Activated CD4-positive, alpha-beta memory T cell treated with anti-CD3 and anti-CD28 coated beads, Interleukin-2, amount 10 ng/mL, durations not matched to agents 7 days and 5 days (primary cell): ENCODE results near the gene LMO2. TPM values are rescaled to one million over a fixed set of nuclear protein-coding genes. Genes with fewer than 3 reads are reported as not detected.

Experiments used
- CTCF ChIA-PET: fragments of 350-600 bp; sonication (Branson Sonifier 250); formaldehyde crosslinking; loops from one replicate; lab custom pipeline; 2021; ENCODE audit warnings: antibody characterized with exemption, inconsistent platforms; lab: Charles Lee
- POLR2A ChIA-PET: fragments of 350-600 bp; sonication (Branson Sonifier 250); formaldehyde crosslinking; loops from one replicate; lab custom pipeline; 2021; ENCODE audit warnings: antibody characterized with exemption; lab: Charles Lee
- DNase-seq: peaks from one replicate; pipeline ENCODE4 v3.0.0-alpha.2; 2020
- H3K27ac Mint-ChIP-seq: one replicate; pipeline ENCODE4 v1.8.0; 2021; ENCODE audit warnings: mild to moderate bottlenecking, mixed read lengths
- H3K27me3 Mint-ChIP-seq: one replicate; pipeline ENCODE4 v1.8.0; 2021; ENCODE audit warnings: mixed read lengths
- H3K36me3 Mint-ChIP-seq: one replicate; pipeline ENCODE4 v1.8.0; 2021; ENCODE audit warnings: low read depth, mixed read lengths
- H3K4me1 Mint-ChIP-seq: one replicate; pipeline ENCODE4 v1.8.0; 2021; ENCODE audit warnings: mixed read lengths
- H3K4me3 Mint-ChIP-seq: one replicate; pipeline ENCODE4 v1.8.0; 2021; ENCODE audit warnings: mild to moderate bottlenecking, mixed read lengths
- H3K9me3 Mint-ChIP-seq: one replicate; pipeline ENCODE4 v1.8.0; 2021; ENCODE audit warnings: mixed read lengths
- total RNA-seq, 2 experiments: library from RNA; stranded (reverse); gene quantifications; one replicate each; pipeline ENCODE4 v1.2.3, GENCODE V29; 2021

The LMO2 gene
- total RNA-seq, 2 experiments from 2014 or later, result not detected

GRCh38 chr11:33874910-33875490 lies 16.9 kb downstream of the LMO2 start:
- POLR2A ChIA-PET, result interaction anchor here (0.7 kb wide), 1 partner anchor 18 kb away, joined by 3 read pairs; no protein-coding TSS in a partner anchor
- H3K4me3 Mint-ChIP-seq, result no peak overlapping the region
- H3K36me3 Mint-ChIP-seq, result no peaks in the 10 kb centered on the region
- H3K27me3 Mint-ChIP-seq, result peaks cover 76% of the 10 kb centered on the region
- peaks cover 4% of the 10 kb centered on the region for H3K4me1 Mint-ChIP-seq
- CTCF ChIA-PET, result no interaction called here
- no peaks in the 10 kb centered on the region for H3K9me3 Mint-ChIP-seq
- H3K27ac Mint-ChIP-seq, result no peak overlapping the region
- no peak for DNase-seq

GRCh38 chr11:33874433-33874832 lies 17.4 kb downstream of the LMO2 start:
- ChIA-PET POLR2A (no interaction called here), CTCF (no interaction called here)
- H3K27ac Mint-ChIP-seq, result no peak overlapping the region
- H3K4me3 Mint-ChIP-seq, result no peak overlapping the region
- no peaks in the 10 kb centered on the region for H3K36me3 Mint-ChIP-seq
- no peak for DNase-seq
- peaks cover 7% of the 10 kb centered on the region for H3K4me1 Mint-ChIP-seq
- H3K27me3 Mint-ChIP-seq, result peaks cover 75% of the 10 kb centered on the region
- no peaks in the 10 kb centered on the region for H3K9me3 Mint-ChIP-seq

- ChIA-PET CTCF (interaction anchor here (0.9 to 1.0 kb wide), 2 partner anchors 12 to 118 kb away, joined by 3 read pairs; no protein-coding TSS in a partner anchor), POLR2A (no interaction called here)
- H3K27me3 Mint-ChIP-seq, result peaks cover 76% of the 10 kb centered on the region
These were observed 22.1 kb downstream of the LMO2 start for GRCh38 chr11:33869481-33870422.

GRCh38 chr11:33868647-33869461 lies 23.0 kb downstream of the LMO2 start:
- CTCF ChIA-PET, result interaction anchor here (1.5 to 2.4 kb wide), 2 partner anchors 11 to 119 kb away, joined by 3 to 11 read pairs; no protein-coding TSS in a partner anchor
- no peak for DNase-seq
- no peak overlapping the region for H3K4me3 Mint-ChIP-seq
- H3K36me3 Mint-ChIP-seq, result no peaks in the 10 kb centered on the region
- H3K9me3 Mint-ChIP-seq, result no peaks in the 10 kb centered on the region
- POLR2A ChIA-PET, result interaction anchor here (1.1 kb wide), 1 partner anchor 24 kb away, joined by 3 read pairs; no protein-coding TSS in a partner anchor
- peaks cover 11% of the 10 kb centered on the region for H3K4me1 Mint-ChIP-seq
- H3K27me3 Mint-ChIP-seq, result peaks cover 75% of the 10 kb centered on the region
- H3K27ac Mint-ChIP-seq, result no peak overlapping the region

More at GRCh38 chr11:33869481-33870422, 22.1 kb downstream of the LMO2 start:
- Mint-ChIP-seq H3K36me3 (no peaks in the 10 kb centered on the region), H3K9me3 (no peaks in the 10 kb centered on the region), H3K27ac (no peak overlapping the region), H3K4me1 (peaks cover 11% of the 10 kb centered on the region), H3K4me3 (peak overlapping the region; percentile 69)
- no peak for DNase-seq

GRCh38 chr11:33867996-33868646 lies 23.8 kb downstream of the LMO2 start:
- H3K36me3 Mint-ChIP-seq, result no peaks in the 10 kb centered on the region
- no peak overlapping the region for H3K27ac Mint-ChIP-seq
- H3K4me3 Mint-ChIP-seq, result no peak overlapping the region
- DNase-seq, result no peak
- CTCF ChIA-PET, result interaction anchor here (1.5 to 2.4 kb wide), 2 partner anchors 10 to 120 kb away, joined by 3 to 11 read pairs; no protein-coding TSS in a partner anchor
- H3K9me3 Mint-ChIP-seq, result no peaks in the 10 kb centered on the region
- peaks cover 11% of the 10 kb centered on the region for H3K4me1 Mint-ChIP-seq
- POLR2A ChIA-PET, result interaction anchor here (1.1 kb wide), 1 partner anchor 25 kb away, joined by 3 read pairs; no protein-coding TSS in a partner anchor
- H3K27me3 Mint-ChIP-seq, result peaks cover 75% of the 10 kb centered on the region

- H3K36me3 Mint-ChIP-seq, result no peaks in the 10 kb centered on the region
- ChIA-PET POLR2A (interaction anchor here (1.1 kb wide), 1 partner anchor 26 kb away, joined by 3 read pairs; no protein-coding TSS in a partner anchor), CTCF (interaction anchor here (1.5 to 2.4 kb wide), 2 partner anchors 10 to 121 kb away, joined by 3 to 11 read pairs; no protein-coding TSS in a partner anchor)
- H3K9me3 Mint-ChIP-seq, result no peaks in the 10 kb centered on the region
- H3K4me3 Mint-ChIP-seq, result no peak overlapping the region
- DNase-seq, result no peak
- peaks cover 11% of the 10 kb centered on the region for H3K4me1 Mint-ChIP-seq
- peaks cover 71% of the 10 kb centered on the region for H3K27me3 Mint-ChIP-seq
- H3K27ac Mint-ChIP-seq, result no peak overlapping the region
These were observed 24.3 kb downstream of the LMO2 start for GRCh38 chr11:33867561-33867960.

GRCh38 chr11:33866936-33867335 lies 24.9 kb downstream of the LMO2 start:
- POLR2A ChIA-PET, result no interaction called here
- Mint-ChIP-seq H3K9me3 (no peaks in the 10 kb centered on the region), H3K27ac (no peak overlapping the region), H3K27me3 (peaks cover 70% of the 10 kb centered on the region), H3K36me3 (no peaks in the 10 kb centered on the region), H3K4me1 (peaks cover 11% of the 10 kb centered on the region), H3K4me3 (no peak overlapping the region)
- CTCF ChIA-PET, result interaction anchor here (1.5 to 2.4 kb wide), 2 partner anchors 9 to 121 kb away, joined by 3 to 11 read pairs; no protein-coding TSS in a partner anchor
- DNase-seq, result no peak

GRCh38 chr11:33864479-33864878 lies 27.4 kb downstream of the LMO2 start:
- H3K27me3 Mint-ChIP-seq, result peaks cover 73% of the 10 kb centered on the region
- no peaks in the 10 kb centered on the region for H3K36me3 Mint-ChIP-seq
- POLR2A ChIA-PET, result no interaction called here
- H3K27ac Mint-ChIP-seq, result no peak overlapping the region
- H3K9me3 Mint-ChIP-seq, result no peaks in the 10 kb centered on the region
- CTCF ChIA-PET, result interaction anchor here (1.2 kb wide), 1 partner anchor 123 kb away, joined by 3 read pairs; no protein-coding TSS in a partner anchor
- H3K4me1 Mint-ChIP-seq, result peaks cover 4% of the 10 kb centered on the region
- DNase-seq, result no peak
- H3K4me3 Mint-ChIP-seq, result no peak overlapping the region

GRCh38 chr11:33863418-33864172 lies 28.3 kb downstream of the LMO2 start:
- H3K4me1 Mint-ChIP-seq, result peaks cover 3% of the 10 kb centered on the region
- peaks cover 79% of the 10 kb centered on the region for H3K27me3 Mint-ChIP-seq
- no peak overlapping the region for H3K4me3 Mint-ChIP-seq
- DNase-seq, result no peak
- H3K36me3 Mint-ChIP-seq, result no peaks in the 10 kb centered on the region
- H3K27ac Mint-ChIP-seq, result no peak overlapping the region
- no peaks in the 10 kb centered on the region for H3K9me3 Mint-ChIP-seq
- ChIA-PET POLR2A (no interaction called here), CTCF (interaction anchor here (0.7 to 1.2 kb wide), 2 partner anchors 124 to 516 kb away, joined by 3 read pairs; no protein-coding TSS in a partner anchor)

- no peak overlapping the region for H3K27ac Mint-ChIP-seq
- H3K36me3 Mint-ChIP-seq, result no peaks in the 10 kb centered on the region
- H3K27me3 Mint-ChIP-seq, result peaks cover 75% of the 10 kb centered on the region
- H3K9me3 Mint-ChIP-seq, result no peaks in the 10 kb centered on the region
- H3K4me3 Mint-ChIP-seq, result no peak overlapping the region
- no peak for DNase-seq
- ChIA-PET POLR2A (no interaction called here), CTCF (no interaction called here)
- no peaks in the 10 kb centered on the region for H3K4me1 Mint-ChIP-seq
These were observed 29.8 kb downstream of the LMO2 start for GRCh38 chr11:33861941-33862589.

GRCh38 chr11:33861386-33861785 lies 30.5 kb downstream of the LMO2 start:
- Mint-ChIP-seq H3K27me3 (peaks cover 77% of the 10 kb centered on the region), H3K4me3 (no peak overlapping the region), H3K4me1 (no peaks in the 10 kb centered on the region), H3K27ac (no peak overlapping the region), H3K9me3 (no peaks in the 10 kb centered on the region), H3K36me3 (no peaks in the 10 kb centered on the region)
- ChIA-PET CTCF (no interaction called here), POLR2A (no interaction called here)
- no peak for DNase-seq
